Measurements from ENCODE around the gene RAB38.

DNA sequence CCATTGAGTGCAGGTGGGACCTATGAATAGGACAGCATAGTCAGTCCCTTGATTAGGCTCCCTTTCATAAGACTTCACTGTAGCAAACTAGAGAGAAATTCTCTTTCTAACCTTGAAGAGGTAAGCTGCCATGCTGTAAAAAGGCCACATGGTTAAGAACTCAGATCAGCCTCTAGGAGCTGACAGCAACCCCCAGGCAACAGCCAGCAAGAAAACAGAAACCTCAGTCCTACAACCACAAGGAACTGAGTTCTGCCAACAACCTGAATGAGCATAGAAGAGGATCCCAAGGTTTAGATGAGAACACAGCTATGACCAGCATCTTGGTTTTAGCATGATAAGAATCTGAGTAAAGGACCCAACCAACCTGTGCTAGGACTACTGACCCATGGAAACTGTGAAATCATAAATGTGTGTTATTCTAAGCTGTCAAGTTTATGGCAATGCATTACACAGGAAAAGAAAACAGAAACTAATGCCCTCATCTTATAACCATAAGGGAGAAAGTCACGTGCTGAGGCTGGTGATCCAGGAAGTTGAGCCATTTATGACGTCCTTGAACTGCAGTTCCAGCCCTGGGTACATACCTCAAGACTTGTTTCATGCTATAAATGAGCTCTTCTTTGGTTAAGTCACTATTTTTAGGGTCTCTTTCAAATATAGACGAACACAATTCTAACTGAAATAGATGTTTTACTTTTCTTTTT lies 43.3 kb downstream of the RAB38 start:
- TF ChIP-seq CTCF (IDR thresholded peaks at IDR 0.05) (no peak), POLR2A (IDR thresholded peaks at IDR 0.05) (no peak), POLR2AphosphoS5 (IDR thresholded peaks at IDR 0.05) (no peak)

Measured in breast epithelium (tissue), 3 donors.